H1 (cell line): ENCODE measurements around the gene TBX15. TPM values are rescaled to one million over a fixed set of nuclear protein-coding genes. Genes with fewer than 3 reads are reported as not detected.

Source experiments
- CTCF ChIA-PET: fragments of 300-600 bp; sonication (Branson Sonifier 250); formaldehyde crosslinking; loops from one replicate; lab custom pipeline; 2021; ENCODE audit not compliant: partially characterized antibody; lab: Charles Lee
- POLR2A ChIA-PET: fragments of 300-600 bp; sonication (Branson Sonifier 250); formaldehyde crosslinking; loops from one replicate; lab custom pipeline; 2021; ENCODE audit warnings: inconsistent platforms; ENCODE audit not compliant: partially characterized antibody; lab: Charles Lee
- DNase-seq, 2 experiments: peaks; one replicate each; pipeline versions ENCODE4 v3.0.0 to v3.0.0-alpha.2; 2010 to 2022; ENCODE audit warnings: low spot score in 2 of 2, low read depth in 1 of 2, mixed read lengths in 1 of 2
- FAIRE-seq: peaks from 2 replicates; lab custom pipeline; 2011; peaks lifted over from hg19 to GRCh38; lab: Jason Lieb, UNC
- H2AFZ ChIP-seq: 2 replicates; pipeline ENCODE4 v1.8.1; 2012; ENCODE audit warnings: low read length, inconsistent platforms
- H2AK5ac ChIP-seq: 2 replicates; pipeline ENCODE4 v1.6.1; 2013; ENCODE audit warnings: low read depth, low read length
- H2BK120ac ChIP-seq: replicated peaks from 2 replicates; pipeline ENCODE3; 2013; ENCODE audit warnings: low read depth, low read length, inconsistent platforms
- H2BK12ac ChIP-seq: 2 replicates; pipeline ENCODE4 v1.6.1; 2013; ENCODE audit warnings: low read depth, low read length
- H2BK15ac ChIP-seq: 2 replicates; pipeline ENCODE4 v1.6.1; 2013; ENCODE audit warnings: low read length
- H2BK20ac ChIP-seq: 2 replicates; pipeline ENCODE4 v1.6.1; 2013; ENCODE audit warnings: low read length
- H2BK5ac ChIP-seq: 2 replicates; pipeline ENCODE4 v1.6.1; 2013; ENCODE audit warnings: low read depth, low read length
- H3K14ac ChIP-seq: 2 replicates; pipeline ENCODE4 v1.6.1; 2013; ENCODE audit warnings: inconsistent platforms; ENCODE audit not compliant: insufficient read length
- H3K18ac ChIP-seq: 2 replicates; pipeline ENCODE4 v1.6.1; 2013; ENCODE audit warnings: low read length; ENCODE audit errors: extremely low read depth
- H3K23ac ChIP-seq: 2 replicates; pipeline ENCODE4 v1.6.1; 2013; ENCODE audit warnings: inconsistent platforms; ENCODE audit not compliant: insufficient read length
- H3K23me2 ChIP-seq: 2 replicates; pipeline ENCODE4 v1.6.1; 2013; ENCODE audit warnings: low read depth, low read length
- H3K27ac ChIP-seq: 2 replicates; pipeline ENCODE4 v1.6.1; 2011; ENCODE audit warnings: low read depth, low read length, inconsistent platforms
- H3K27me3 ChIP-seq, 4 experiments: replicated peaks in 1 of 4; 1 replicate in 1 of 4; 2 replicates in 3 of 4; pipeline versions ENCODE4 v1.6.1 to v1.8.1; 2011 to 2013; ENCODE audit warnings: low read length in 3 of 4, mild to moderate bottlenecking in 3 of 4, inconsistent platforms in 2 of 4, mixed read lengths in 2 of 4, moderate library complexity in 1 of 4; ENCODE audit not compliant: control insufficient read depth in 3 of 4, insufficient read depth in 3 of 4; ENCODE audit errors: extremely low read depth in 1 of 4
- H3K36me3 ChIP-seq, 4 experiments: 2 replicates each; pipeline versions ENCODE4 v1.6.1 to v1.8.1; 2011 to 2013; ENCODE audit warnings: mild to moderate bottlenecking in 4 of 4, low read length in 3 of 4, moderate library complexity in 2 of 4, control low read depth in 1 of 4, inconsistent platforms in 1 of 4; ENCODE audit not compliant: insufficient read depth in 4 of 4, control insufficient read depth in 2 of 4
- H3K4ac ChIP-seq: replicated peaks from 2 replicates; pipeline ENCODE3; 2013; ENCODE audit warnings: low read length, low read depth, mixed read lengths, inconsistent platforms; ENCODE audit not compliant: insufficient read length
- H3K4me1 ChIP-seq, 4 experiments: replicated peaks in 1 of 4; 1 replicate in 1 of 4; 2 replicates in 3 of 4; pipeline versions ENCODE4 v1.6.1 to v1.8.1; 2011 to 2013; ENCODE audit warnings: low read length in 3 of 4, inconsistent platforms in 2 of 4, mixed read lengths in 1 of 4; ENCODE audit not compliant: insufficient read depth in 4 of 4, control insufficient read depth in 3 of 4
- H3K4me2 ChIP-seq, 2 experiments: 2 replicates each; pipeline versions ENCODE4 v1.6.1 to v1.8.1; 2011 to 2013; ENCODE audit warnings: low read depth in 2 of 2, low read length in 2 of 2, control low read depth in 1 of 2, inconsistent platforms in 1 of 2, mild to moderate bottlenecking in 1 of 2; ENCODE audit not compliant: insufficient read depth in 1 of 2
- H3K4me3 ChIP-seq, 4 experiments: fragments of 200-600, 300-600 bp in 1 of 4; sonication (generic), shearing (Covaris generic), sonication (Bioruptor Twin) in 1 of 4; 2 replicates each; pipeline versions ENCODE4 v1.5.1 to v1.8.1; 2011 to 2016; ENCODE audit warnings: low read length in 4 of 4, low read depth in 3 of 4, control low read depth in 2 of 4, inconsistent platforms in 2 of 4, mild to moderate bottlenecking in 2 of 4, mixed read lengths in 1 of 4, moderate library complexity in 1 of 4; ENCODE audit not compliant: insufficient read depth in 2 of 4; ENCODE audit errors: extremely low read depth in 1 of 4
- H3K56ac ChIP-seq: replicated peaks from 2 replicates; pipeline ENCODE3; 2013; ENCODE audit warnings: low read depth, mild to moderate bottlenecking, mixed read lengths, low read length, inconsistent platforms; ENCODE audit not compliant: insufficient read length
- H3K79me1 ChIP-seq: 2 replicates; pipeline ENCODE4 v1.6.1; 2013; ENCODE audit warnings: low read depth, low read length, control low read depth
- H3K79me2 ChIP-seq, 2 experiments: 2 replicates each; pipeline versions ENCODE4 v1.6.1 to v1.8.1; 2012 to 2013; ENCODE audit warnings: low read length in 2 of 2, mild to moderate bottlenecking in 2 of 2, inconsistent platforms in 1 of 2; ENCODE audit not compliant: insufficient read depth in 2 of 2, control insufficient read depth in 1 of 2
- H3K9ac ChIP-seq, 4 experiments: replicated peaks in 1 of 4; 1 replicate in 1 of 4; 2 replicates in 3 of 4; pipeline versions ENCODE4 v1.6.1 to v1.8.1; 2011 to 2013; ENCODE audit warnings: low read depth in 3 of 4, low read length in 3 of 4, control low read depth in 2 of 4, mild to moderate bottlenecking in 2 of 4, moderate library complexity in 2 of 4, inconsistent platforms in 1 of 4; ENCODE audit errors: extremely low read depth in 1 of 4
- H3K9me3 ChIP-seq, 2 experiments: 2 replicates each; pipeline versions ENCODE4 v1.6.1 to v1.8.1; 2012 to 2013; ENCODE audit warnings: mild to moderate bottlenecking in 2 of 2, moderate library complexity in 2 of 2, control low read depth in 1 of 2, inconsistent platforms in 1 of 2, low read depth in 1 of 2, low read length in 1 of 2, mixed read lengths in 1 of 2; ENCODE audit not compliant: insufficient read depth in 2 of 2
- H4K20me1 ChIP-seq, 2 experiments: replicated peaks in 1 of 2; 2 replicates each; pipeline versions ENCODE3 to v1.8.1; 2011 to 2013; ENCODE audit warnings: inconsistent platforms in 2 of 2, low read length in 2 of 2, mild to moderate bottlenecking in 1 of 2; ENCODE audit not compliant: insufficient read depth in 2 of 2, control insufficient read depth in 1 of 2
- H4K5ac ChIP-seq: 2 replicates; pipeline ENCODE4 v1.6.1; 2013; ENCODE audit warnings: low read length, low read depth, mixed read lengths, inconsistent platforms; ENCODE audit not compliant: insufficient read length
- H4K8ac ChIP-seq: 2 replicates; pipeline ENCODE4 v1.8.0; 2013; ENCODE audit warnings: mild to moderate bottlenecking, moderate library complexity, low read length, inconsistent platforms; ENCODE audit not compliant: insufficient read depth; ENCODE audit errors: extremely low read depth
- H4K91ac ChIP-seq: replicated peaks from 2 replicates; pipeline ENCODE3; 2013; ENCODE audit warnings: low read length, mixed read lengths, inconsistent platforms; ENCODE audit not compliant: insufficient read length
- KDM4A ChIP-seq: IDR thresholded peaks from one replicate; pipeline ENCODE4 v1.7.1; 2012; ENCODE audit warnings: low read depth, mild to moderate bottlenecking, moderate library complexity, low read length, inconsistent platforms; ENCODE audit not compliant: severe bottlenecking
- RNF2 ChIP-seq: fragments of 200-900, 300-1000 bp; sonication (generic); IDR thresholded peaks from 2 replicates; pipeline ENCODE4 v1.7.1; 2016; ENCODE audit warnings: borderline replicate concordance, low read depth, mild to moderate bottlenecking, antibody characterized with exemption, low read length; ENCODE audit not compliant: poor library complexity, severe bottlenecking; ENCODE audit errors: missing control alignments
- SIX5 ChIP-seq: IDR thresholded peaks from 2 replicates; pipeline ENCODE4 v1.6.1; 2011; ENCODE audit warnings: mild to moderate bottlenecking, low read depth, low read length
- SUZ12 ChIP-seq: fragments of 200-600 bp; sonication (generic); IDR thresholded peaks from 2 replicates; pipeline ENCODE4 v1.6.1; 2012; ENCODE audit warnings: mild to moderate bottlenecking, inconsistent platforms, low read length, moderate library complexity, mixed read lengths
- WGBS, 2 experiments: shearing (Covaris generic) in 1 of 2; methylation state at CpG; one replicate each; pipeline versions ENCODE4 v1.1.6 to v1.1.7; 2013 to 2015; ENCODE audit warnings: low lambda C conversion rate in 2 of 2, mixed read lengths in 2 of 2, inconsistent platforms in 1 of 2, low coverage in 1 of 2, missing lambda C conversion rate in 1 of 2; ENCODE audit not compliant: insufficient replicate concordance in 2 of 2, insufficient coverage in 1 of 2, insufficient read length in 1 of 2; ENCODE audit errors: extremely low coverage in 1 of 2, missing lambda C conversion rate in 1 of 2; 5-methylcytosine and 5-hydroxymethylcytosine counted together
- polyA plus RNA-seq, 7 experiments: library from polyadenylated mRNA; depleted of rRNA in 3 of 7; stranded (reverse) in 5 of 7; unstranded in 2 of 7; fragments of >200 nt in 5 of 7; fragments of 200-250 nt in 2 of 7; gene quantifications; 1 replicate in 5 of 7; 2 replicates in 1 of 7; 4 replicates in 1 of 7; pipeline versions ENCODE4 v1.2.1 to v1.2.3, GENCODE V29; 2011 to 2013; ENCODE audit warnings: missing spikeins in 2 of 7, mixed read lengths in 2 of 7
- total RNA-seq: library from RNA; stranded (reverse); fragmentation: NEBNext Ultra II Directional; extraction: Animal tissue kit (Norgen Biotek cat#: 25700); gene quantifications from 2 replicates; pipeline ENCODE4 v1.2.1, GENCODE V29; 2021

The TBX15 gene
- total and polyA plus RNA-seq, 2 of the 8 experiments (the other 6 are each of a cell fraction or from before 2014, with no cell fraction given) = 0.14 to 0.24 TPM

GRCh38 chr1:118999348-119000071, 11.4 kb upstream of the TBX15 start:
- Histone ChIP-seq H3K79me2 (no peaks in the 10 kb centered on the region), H4K91ac (no peak overlapping the region), H2BK120ac (no peak overlapping the region), H3K36me3 (no peaks in the 10 kb centered on the region), H3K14ac (no peak overlapping the region), H3K4me1 (peaks cover 3 to 28% (median 10%) of the 10 kb centered on the region in 4 experiments), H3K27me3 (peaks cover 98 to 100% (median 100%) of the 10 kb centered on the region in 4 experiments), H2AK5ac (no peak overlapping the region), H2AFZ (no peak overlapping the region), H2BK15ac (no peak overlapping the region), H3K18ac (no peak overlapping the region; the same call in 1 of the 2 replicates), H2BK5ac (no peak overlapping the region), H2BK20ac (no peak overlapping the region), H3K23ac (no peak overlapping the region), H4K8ac (no peak overlapping the region), H3K56ac (no peak overlapping the region), H3K4ac (no peak overlapping the region), H3K9me3 (no peaks in the 10 kb centered on the region), H3K79me1 (no peaks in the 10 kb centered on the region), H3K27ac (no peak overlapping the region), H3K23me2 (no peaks in the 10 kb centered on the region; the same call in 1 of the 2 replicates), H3K9ac (no peak overlapping the region), H3K4me3 (peak overlapping the region in 1 of 4 experiments; percentile 53; a peak in 4 of 8 replicates), H3K4me2 (peak overlapping the region; percentile 56 to 85), H4K20me1 (peaks cover 7 to 23% of the 10 kb centered on the region in 2 experiments), H4K5ac (no peak overlapping the region), H2BK12ac (no peak overlapping the region)
- CTCF ChIA-PET = interaction anchor here (1.3 to 2.5 kb wide), 3 partner anchors 9 to 14 kb away, joined by 7 to 12 read pairs (median 10); no protein-coding TSS in a partner anchor
- WGBS, 2 experiments = 2% methylated on average over 22 of the region's 27 CpGs; no CpG with 5 or more reads in 1 of the 2 experiments
- POLR2A ChIA-PET = interaction anchor here (1.0 to 1.5 kb wide), 3 partner anchors 14 to 19 kb away, joined by 3 to 6 read pairs (median 5); no protein-coding TSS in a partner anchor
- FAIRE-seq (no peak), DNase-seq (no peak)
- TF ChIP-seq SIX5 = no peak
- peak; percentile 97 for TF ChIP-seq RNF2
- peak; percentile 2 for TF ChIP-seq KDM4A
- no peak; the same call in 1 of the 2 replicates for TF ChIP-seq SUZ12
